ACHN (cell line): ENCODE data around the gene SIRT7.

Source experiments
- DNase-seq: peaks from one replicate; pipeline ENCODE4 v3.0.0-alpha.2; 2015
- in situ Hi-C: cut with HindIII; loops from 2 replicates; pipeline ENCODE4 v1.10.0; 2017; ENCODE audit warnings: low sequenced_read_pairs, low pct_ligation_motif_present, low pct_unique_long_range_greater_than_20kb

Gene SIRT7, protein sequence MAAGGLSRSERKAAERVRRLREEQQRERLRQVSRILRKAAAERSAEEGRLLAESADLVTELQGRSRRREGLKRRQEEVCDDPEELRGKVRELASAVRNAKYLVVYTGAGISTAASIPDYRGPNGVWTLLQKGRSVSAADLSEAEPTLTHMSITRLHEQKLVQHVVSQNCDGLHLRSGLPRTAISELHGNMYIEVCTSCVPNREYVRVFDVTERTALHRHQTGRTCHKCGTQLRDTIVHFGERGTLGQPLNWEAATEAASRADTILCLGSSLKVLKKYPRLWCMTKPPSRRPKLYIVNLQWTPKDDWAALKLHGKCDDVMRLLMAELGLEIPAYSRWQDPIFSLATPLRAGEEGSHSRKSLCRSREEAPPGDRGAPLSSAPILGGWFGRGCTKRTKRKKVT

DNA sequence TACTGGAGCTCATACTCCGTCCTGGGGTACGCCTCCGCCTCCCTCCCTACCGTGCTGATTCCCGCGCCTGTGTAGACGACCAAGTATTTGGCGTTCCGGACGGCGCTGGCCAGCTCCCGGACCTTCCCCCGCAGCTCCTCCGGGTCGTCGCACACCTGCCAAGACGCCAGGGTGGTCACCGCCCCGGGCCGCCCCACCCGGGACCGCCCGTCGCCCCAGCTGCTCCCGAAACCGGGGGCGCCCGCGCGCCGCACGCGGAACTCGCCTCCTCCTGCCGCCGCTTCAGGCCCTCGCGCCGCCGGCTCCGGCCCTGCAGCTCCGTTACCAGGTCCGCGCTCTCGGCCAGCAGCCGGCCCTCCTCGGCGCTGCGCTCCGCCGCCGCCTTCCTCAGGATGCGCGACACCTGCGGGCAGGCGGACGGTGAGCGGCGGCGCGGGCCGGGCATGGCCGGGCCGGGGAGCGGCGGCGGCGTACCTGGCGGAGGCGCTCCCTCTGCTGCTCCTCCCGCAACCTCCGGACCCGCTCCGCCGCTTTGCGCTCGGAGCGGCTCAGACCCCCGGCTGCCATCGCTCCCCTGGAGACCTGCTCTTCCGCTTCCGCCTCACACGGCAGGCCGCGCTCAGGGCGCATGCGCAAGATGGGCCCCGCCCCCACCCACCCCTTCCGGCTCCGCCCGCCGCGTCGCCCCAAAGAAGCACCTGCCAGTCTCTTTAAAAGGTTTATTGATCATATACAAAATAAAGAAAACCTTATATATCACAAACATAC, at the start of gene SIRT7:
TSS of gene SIRT7 (minus strand) at position 612 of the 768 bp plus-strand sequence. CDS start at position 567, 45 bp downstream.
- in situ Hi-C loops = no loop called here
- peak; percentile 80 for DNase-seq

DNA sequence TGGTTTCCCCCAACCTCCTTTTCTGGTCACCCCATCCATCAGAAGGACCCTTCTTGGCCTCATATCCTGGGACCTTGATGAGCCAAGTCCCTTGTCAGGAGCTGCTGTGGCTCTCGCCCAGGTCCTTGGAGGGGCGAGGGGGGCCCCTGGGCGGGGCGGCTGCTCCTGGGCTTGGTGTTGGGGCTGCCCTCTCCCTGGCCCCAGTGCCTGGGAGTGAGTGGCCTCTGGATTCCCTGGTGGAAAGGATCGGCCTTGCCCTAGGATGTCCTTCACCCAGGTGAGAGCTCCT, 49.2 kb upstream of the SIRT7 start:
- in situ Hi-C loops = no loop called here
- no peak for DNase-seq

DNA sequence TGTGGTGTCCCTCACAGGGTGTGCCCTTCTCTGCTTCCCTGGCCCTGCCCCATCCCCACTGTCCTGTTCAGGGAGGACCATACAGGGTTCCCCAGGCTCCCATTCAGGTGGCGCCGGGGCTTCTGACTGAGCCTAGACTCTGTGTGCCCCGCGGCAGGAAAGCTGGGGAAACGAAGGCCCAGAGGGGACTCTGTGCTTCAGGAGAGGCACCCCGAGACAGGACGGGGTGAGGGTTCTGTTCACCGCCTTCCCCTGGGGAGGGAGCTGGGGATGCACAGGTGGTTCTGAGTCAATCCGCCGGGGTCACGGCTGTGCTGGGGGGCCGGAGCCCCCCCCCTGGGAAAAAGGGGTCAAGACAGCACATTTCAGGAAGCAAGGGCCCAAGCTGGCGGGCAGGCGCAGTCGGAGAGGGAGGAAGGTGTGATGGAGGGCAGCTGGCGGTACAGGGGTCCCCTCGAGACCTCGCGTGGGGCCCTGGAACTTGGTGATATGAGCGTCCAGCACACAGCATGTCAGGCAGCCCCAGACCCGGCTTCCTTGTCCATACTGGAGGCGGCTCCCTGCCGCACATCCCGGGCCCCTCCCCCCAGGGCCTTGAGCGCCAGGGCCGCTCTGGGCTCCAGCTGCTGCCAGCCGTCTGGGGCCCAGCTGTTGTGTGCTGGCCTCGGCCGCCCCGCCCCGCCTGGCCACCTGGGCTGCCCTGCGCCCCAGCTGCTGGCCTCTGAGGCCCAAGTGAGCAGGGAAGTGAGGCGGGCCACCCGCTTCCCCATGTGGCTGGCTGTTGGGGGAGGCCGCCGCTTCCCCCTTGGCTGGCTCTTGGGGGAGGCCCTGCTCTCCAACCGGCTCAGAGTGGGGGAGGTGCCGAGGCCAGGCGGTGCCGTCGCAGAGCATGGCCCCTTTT, 48.6 kb upstream of the SIRT7 start:
- in situ Hi-C loops = no loop called here
- no peak for DNase-seq

DNA sequence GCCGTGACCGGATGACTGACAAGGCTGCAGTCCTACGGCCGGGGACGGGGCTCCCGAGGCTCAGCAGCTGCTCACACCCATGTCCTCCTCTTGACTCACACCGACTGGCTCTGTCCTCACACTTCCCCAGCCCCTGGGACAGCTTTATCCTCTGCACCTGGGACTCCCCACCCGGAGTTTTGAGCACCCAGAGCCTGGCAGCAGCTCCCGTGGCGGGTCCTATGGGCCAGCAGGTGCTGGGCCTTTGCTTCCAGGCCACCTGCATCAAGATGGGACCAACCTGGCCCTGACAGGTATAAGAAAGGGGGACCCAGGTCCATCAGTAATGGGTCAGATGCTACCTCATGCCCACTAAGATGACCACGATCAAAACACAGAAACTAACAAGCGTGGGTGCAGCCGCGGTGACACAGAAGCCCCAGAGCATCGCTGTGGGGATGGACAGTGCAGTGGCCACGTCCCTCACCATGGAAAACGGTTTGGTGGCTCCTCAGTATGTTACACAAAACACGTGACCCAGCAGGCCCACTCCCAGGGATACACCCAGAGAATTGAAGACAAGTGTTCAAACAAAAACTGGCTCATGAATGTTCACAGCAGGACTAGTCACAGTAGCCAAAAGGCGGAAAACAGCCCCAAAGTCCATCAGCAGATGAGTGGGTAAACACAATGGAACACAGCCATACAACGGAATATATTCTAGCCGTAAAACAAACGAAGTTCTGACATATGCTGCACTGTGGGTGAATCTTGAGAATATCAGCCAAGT, 46.3 kb upstream of the SIRT7 start:
- DNase-seq = no peak
- in situ Hi-C loops = no loop called here

DNA sequence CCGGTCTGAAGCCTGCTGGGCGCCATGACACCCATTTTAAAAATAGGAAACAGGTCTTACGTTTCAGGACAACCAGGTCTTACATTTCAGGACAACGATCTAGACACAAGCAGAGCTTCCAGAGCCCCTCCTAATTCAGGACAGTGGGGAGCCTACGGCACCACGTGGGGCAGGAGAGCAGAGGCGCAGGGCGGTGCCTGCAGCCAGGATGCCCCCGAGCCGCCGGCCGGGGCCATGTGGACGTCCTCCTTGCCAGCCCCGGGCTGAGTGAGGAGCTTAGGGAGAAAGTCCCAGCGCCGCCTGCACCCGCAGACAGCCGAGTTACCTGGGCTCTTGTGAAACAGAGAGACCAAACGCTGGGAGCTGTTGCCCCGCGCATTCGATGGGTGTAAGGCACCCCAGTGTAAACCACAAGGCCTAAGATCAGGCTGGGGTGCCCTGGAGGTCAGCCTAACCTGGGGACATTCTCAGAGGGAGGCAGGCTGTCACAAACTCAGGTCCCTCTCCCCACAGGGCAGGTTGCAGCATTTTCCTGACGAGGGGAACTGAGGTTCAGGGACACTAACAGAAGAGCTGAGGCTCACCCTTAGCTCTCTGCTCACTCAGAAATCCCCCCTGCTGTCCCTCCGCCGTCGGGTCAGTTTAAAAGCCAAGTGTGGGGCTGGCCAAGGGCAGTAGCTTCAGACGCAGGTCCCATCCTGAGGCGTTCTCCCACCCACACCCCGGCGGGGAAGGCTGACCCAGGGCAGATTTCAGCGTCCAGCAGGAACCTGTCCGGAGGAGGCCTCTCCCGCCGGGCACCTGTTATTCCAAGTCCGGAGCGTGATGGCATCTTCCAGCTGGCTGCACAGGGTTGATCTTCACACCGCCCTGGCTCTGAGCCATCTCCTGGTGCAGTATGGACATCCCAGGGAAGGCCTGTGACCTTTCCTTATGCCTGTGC, 44.8 kb upstream of the SIRT7 start:
- DNase-seq = peak; percentile 48
- in situ Hi-C loops = no loop called here

DNA sequence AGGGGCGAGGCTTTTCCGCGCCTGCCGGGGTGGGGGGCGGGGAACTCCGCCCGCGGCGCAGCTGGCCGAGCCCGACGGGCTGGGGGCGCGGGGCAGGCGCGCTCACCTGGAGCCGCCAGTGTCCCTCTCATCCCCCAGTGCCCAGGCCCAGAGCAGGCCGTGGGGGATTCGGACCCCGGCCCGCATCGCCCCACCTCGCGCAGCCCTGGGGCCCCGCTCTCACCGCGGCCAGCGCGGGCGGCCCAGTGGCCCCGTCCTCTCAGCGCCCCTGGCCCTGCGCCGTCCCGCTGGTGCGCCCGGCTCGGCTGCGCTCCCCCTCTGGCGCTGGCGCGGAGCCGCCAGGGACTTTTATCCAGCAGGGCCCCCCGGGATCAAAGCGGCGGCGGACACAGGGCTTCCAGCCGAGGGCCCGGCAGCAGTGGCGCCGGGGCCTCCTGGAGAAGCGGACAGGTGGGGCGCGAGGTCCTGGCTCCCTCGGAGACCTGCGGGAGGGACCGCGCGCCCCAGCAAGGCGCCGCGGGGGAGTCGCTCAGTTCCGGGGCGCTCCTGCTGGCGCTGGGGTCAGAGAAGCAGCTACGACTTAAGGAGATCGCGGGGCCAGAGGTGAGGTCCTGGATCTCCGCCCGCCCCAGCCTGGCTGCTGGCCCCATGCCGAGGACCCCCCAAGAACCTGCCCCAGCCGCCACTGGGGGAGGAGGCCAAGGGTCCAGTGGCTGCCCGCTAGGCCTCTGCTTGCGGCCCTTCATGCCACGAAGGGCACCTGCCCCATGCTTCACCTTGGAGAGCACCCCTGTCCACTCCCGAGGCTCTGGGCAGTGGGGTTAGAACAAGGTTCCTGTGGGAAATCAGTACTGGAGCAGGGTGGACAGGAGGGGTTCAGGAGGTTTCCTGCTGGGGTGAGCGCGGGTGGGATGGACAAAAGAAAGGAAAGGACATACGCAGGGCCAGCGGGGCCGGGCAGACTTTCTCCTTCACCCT, 43.8 kb upstream of the SIRT7 start:
- in situ Hi-C loops = no loop called here
- DNase-seq = no peak

DNA sequence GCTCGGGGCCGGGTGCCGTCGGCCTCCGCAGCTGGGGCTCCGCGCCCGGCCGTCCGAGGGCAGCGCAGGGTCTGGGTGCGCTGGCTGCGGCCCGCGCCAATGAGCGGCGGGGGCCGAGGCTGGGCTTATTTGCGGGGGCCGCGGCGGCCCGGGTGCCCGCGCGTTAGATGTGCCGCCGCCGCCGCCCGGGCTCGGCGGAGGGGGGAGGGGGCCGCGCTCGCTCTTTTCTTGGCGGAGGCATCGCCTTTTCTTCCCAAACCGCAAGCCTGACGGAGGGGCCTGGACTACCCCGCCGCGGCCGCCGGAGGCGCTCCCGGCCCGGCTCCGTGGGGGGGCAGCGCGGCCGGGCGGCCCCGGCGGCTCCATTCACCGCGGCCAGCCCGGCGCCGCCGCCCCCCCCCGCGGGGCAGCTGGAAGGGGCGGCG, 43.1 kb upstream of the SIRT7 start, which contains the start of gene NOTUM:
TSS of gene NOTUM (minus strand) at position 101 of the 425 bp plus-strand sequence. CDS start 278 bp downstream, outside the sequence.
- peak; percentile 53 for DNase-seq
- in situ Hi-C loops = no loop called here

DNA sequence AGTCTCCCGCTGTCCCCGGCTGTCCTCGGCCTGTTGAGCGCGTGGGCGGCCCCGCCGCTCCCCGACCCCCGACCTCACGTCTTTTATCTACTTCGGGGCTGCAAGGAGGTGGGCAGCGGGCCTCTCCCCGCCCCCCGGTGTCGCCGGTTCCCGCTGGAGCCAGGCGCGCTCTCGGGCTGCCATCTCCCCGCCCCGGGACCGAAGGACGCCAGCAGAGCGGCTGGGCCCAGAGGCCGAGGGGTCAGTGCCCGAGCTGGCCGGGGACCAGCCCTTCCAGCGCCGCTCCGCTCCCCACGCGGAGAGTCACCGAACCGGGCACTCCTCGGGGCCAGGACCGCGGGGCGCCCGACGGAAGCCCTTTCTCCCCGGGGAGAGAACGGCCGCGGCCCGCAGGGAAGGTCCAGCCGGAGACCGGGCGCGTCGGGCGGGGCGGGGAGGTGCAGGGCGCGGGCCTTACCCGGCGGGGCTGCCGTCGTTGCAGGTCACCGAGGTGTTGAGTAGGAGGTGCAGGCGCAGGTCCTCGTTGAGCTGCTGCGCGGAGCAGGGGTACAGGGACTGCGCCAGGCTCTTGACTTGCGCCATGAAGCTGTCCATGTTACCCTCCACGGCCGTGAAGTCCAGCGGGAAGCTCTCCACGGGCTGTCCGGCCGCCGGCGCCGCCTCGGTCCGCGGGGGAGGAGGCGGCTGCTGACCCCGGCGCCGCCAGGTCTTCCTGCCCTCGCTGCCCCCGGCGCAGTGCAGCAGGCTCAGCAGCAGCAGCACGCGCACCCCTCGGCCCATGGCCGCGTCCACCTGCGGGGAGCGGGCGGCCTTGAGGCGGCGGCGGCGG, 42.4 kb upstream of the SIRT7 start:
- no peak for DNase-seq
- in situ Hi-C loops = no loop called here

DNA sequence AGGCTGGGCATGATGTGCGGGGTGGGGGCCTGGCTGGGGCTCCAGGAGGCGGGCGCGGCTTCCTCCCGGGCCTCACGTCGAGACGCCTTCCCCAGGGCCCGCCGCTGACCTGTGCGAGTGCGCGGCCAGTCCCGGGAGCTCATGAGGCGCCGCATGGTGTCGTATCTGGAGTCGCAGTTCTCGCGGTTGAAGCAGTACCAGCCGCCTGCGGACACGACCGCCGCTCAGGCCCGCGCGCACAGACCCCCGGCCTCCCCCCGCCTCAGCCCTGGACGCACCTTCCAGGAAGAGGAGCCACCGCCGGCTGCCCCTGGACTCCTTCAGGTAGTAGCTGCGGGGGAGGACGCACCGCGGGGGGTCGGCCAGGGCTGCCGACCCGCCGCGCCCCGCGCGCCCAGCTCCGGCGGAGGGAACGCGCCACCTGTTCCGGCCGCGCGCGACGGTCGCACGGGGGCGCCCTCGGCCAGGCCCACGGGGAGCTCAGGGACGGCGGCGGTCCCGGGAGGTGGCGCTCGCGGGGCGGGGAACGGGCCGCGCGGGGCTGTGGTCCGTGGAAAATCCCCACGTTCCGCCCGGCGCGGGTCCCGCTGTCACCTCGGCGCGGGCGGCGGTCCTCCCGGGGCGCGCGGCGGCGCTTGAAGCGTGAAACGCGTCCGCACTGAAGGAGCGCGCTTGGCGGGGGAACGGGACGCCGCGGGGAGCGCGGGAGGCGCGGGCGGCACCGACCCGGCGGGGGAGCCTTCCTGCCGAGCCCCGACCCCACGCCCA, 41.6 kb upstream of the SIRT7 start:
- peak; percentile 64 for DNase-seq
- in situ Hi-C loops = no loop called here

DNA sequence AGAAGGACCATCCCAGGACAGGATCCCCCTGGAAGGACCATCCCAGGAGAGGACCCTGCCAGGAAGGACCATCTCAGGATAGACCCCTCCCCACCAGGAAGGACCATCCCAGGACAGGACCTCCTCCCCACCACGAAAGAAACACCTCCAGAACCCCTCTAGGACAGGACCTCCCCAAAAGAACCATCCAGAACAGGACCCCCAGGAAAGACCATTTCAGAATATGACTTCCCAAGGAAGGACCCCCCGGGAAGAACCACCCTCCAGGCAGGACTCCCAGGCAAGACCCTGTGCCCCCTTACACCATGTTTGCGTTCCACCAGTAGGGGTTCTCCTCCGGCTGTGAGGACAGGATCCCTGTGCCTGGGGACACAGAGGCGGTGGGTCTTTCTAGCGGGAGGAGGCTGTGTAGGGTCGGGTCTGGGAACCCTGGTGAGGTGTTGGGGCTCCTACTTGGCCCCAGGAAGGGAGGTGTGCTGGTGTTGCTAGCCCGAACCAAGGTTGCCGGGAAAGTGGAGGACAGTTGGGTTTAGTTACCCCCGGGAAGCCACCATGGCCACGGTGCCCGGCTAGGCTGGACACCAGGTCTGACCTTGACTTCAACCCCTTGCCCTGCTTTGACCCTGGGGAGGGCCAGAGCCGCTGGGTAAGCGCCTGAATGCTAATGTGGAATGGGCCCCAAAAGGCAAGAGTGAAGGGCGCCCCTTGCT, 40.8 kb upstream of the SIRT7 start:
- in situ Hi-C loops = no loop called here
- DNase-seq = no peak

DNA sequence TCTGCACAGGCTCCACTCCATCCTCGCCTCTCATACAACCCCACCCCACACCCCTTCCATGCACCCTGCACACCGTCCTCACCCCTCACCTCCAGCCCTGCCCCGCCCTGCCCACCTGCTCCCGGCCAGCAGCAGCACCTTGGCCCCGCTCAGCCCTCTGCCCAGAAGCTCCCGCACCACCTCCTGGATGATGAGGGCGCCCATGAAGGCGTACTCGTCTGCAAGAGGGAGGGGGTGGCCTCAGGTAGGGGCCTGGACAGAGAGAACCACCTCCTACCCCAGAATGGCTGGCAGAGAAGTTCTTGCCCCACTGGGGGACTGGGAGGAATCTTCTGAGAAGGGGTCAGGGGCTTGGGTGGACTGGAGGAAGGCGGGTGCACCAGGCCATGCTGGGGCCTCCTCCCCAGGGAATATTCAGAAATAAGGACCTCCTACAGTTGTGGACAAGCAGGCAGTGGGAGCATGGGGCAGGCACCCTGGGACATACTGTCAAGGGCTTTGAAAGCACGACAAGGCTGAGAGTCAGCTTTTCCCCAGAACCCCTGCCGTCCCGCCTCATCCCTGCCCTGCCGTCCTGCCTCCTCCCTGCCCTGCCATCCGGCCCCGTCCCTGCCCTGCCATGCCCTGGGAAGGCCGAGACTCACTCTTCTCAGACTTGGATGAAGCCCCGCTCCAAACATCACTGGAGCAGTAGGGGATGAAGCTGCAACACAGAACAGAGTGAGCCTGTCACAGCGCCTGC, 39.9 kb upstream of the SIRT7 start:
- DNase-seq = no peak
- in situ Hi-C loops = no loop called here

DNA sequence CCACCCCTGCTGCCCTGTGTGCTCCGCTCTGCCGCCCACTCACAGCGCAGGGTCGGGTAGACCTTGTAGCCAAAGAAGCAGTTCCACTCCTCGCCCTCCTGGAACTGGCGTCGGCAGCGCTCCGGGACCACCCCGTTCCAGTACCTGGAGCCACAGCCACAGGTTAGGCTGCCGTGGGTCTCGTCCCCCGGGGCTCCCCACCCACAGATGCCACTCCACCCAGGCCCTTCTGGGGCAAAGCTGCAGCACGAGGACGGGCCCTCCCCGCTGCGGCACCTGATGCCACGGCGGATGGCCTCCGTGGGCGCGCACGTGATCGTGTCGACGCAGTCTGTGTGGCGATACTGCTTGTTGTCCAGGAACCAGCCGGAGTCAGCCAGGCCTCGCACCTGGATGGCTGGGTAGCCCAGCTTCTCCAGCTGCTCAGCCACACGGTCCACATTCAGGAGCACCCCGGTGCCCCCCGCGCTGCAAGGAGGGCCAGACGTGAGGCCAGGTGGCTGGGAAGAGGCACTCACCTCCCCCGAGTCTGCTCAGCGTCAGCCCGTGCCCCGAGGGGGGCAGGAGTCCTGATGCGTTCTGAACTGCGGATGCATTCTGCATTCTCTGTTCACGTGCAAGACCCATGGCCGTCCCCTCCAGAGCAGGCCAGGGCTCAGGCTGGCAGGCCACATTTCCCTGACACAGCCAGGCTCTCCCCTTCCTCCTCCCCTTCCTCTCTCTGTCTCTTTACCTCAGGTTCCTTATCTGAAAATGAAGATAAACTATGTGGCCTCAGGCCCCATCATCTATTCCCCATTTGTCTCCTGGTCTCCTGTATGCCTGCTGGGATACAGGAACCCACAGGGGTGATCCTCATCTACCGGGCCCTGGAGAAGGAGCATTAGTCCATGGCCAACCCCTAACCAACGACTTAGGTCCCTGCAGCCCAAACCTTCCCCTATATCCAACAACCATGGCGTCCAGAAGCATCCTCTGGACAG, 38.9 kb upstream of the SIRT7 start:
- in situ Hi-C loops = no loop called here
- no peak for DNase-seq
